ENCODE data around the gene SCAMP5.

The SCAMP5 gene

GRCh38 chr15:75054172-75054897, 59.0 kb downstream of the SCAMP5 start:
- DNase-seq, result no peak
- TF ChIP-seq GATA1 (IDR thresholded peaks at IDR 0.05; ENCODE audit: low read depth, low read length), result no peak
- no peak for TF ChIP-seq POLR2A (IDR thresholded peaks at IDR 0.05; ENCODE audit: low read length)

- TF ChIP-seq POLR2A (IDR thresholded peaks at IDR 0.05; ENCODE audit: low read length) (no peak), GATA1 (IDR thresholded peaks at IDR 0.05; ENCODE audit: low read depth, low read length) (no peak)
- DNase-seq, result no peak
These were observed 60.7 kb downstream of the SCAMP5 start for GRCh38 chr15:75056036-75056435.

- TF ChIP-seq GATA1 (IDR thresholded peaks at IDR 0.05; ENCODE audit: low read depth, low read length) (no peak), POLR2A (IDR thresholded peaks at IDR 0.05; ENCODE audit: low read length) (no peak)
- DNase-seq, result no peak
These were observed 63.0 kb downstream of the SCAMP5 start for GRCh38 chr15:75058127-75058905.

DNA sequence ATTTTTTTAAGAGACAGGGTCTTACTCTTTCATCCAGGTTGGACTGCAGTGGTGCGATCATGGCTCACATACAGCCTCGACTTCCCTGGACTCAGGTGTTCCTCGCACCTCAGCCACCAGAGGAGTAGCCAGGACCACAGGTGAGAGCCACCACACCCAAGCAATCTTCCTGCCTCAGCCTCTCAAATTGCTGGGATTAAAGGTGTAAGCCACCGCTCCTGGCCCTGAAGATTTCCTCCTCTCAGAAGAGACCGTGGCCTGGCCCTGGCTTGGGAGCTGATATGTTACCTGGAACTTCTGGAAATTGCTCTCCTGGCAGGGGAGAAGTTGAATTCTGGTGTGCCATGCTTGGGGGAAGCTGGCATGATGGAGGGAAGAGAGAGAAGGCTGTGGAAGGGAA, 64.2 kb downstream of the SCAMP5 start:
- TF ChIP-seq POLR2A (IDR thresholded peaks at IDR 0.05; ENCODE audit: low read length), result no peak
- no peak for TF ChIP-seq GATA1 (IDR thresholded peaks at IDR 0.05; ENCODE audit: low read depth, low read length)
- no peak for DNase-seq

DNA sequence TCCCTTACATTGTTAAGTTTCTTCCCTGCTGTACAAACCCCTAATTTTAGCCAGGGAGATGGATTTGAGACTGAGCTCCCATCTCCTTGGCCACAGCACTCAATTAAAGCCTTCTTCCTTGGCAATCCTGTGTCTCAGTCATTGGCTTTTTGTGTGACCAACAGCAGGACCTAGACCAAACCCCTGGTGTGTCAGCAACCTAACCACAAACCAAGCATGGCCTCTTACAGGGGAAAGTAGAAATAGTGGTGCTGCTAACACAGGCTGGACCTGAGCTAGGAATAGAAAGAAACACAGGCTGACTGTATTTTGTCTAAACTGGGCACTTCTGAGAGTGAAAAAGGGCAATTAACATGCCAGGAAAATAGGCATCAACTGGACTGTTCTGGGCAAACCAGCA, 65.9 kb downstream of the SCAMP5 start:
- no peak for DNase-seq
- no peak for TF ChIP-seq POLR2A (IDR thresholded peaks at IDR 0.05; ENCODE audit: low read length)
- TF ChIP-seq GATA1 (IDR thresholded peaks at IDR 0.05; ENCODE audit: low read depth, low read length), result no peak

DNA sequence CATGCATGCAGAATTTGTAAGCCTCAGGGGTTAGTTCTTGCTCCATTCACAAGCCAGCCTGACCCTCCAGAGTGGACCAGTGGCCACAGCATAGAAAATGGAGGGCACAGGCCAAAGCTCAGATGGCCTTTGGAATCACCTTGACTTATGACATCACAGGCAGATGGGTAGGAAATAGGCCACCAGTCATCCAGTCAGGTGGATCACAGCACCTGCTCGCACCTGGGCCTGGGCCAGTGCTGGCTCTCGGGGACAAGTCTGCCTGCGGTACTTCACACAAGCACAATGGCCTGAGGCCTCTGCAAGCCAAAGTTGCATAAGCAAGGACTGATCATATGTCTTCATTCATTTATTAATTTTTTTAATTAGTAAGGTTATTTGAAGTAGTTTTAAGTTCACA, 67.3 kb downstream of the SCAMP5 start:
- no peak for TF ChIP-seq GATA1 (IDR thresholded peaks at IDR 0.05; ENCODE audit: low read depth, low read length)
- no peak for TF ChIP-seq POLR2A (IDR thresholded peaks at IDR 0.05; ENCODE audit: low read length)
- DNase-seq, result no peak

- DNase-seq, result no peak
- TF ChIP-seq GATA1 (IDR thresholded peaks at IDR 0.05; ENCODE audit: low read depth, low read length) (no peak), POLR2A (IDR thresholded peaks at IDR 0.05; ENCODE audit: low read length) (no peak)
These were observed 68.0 kb downstream of the SCAMP5 start for GRCh38 chr15:75063338-75063737.

DNA sequence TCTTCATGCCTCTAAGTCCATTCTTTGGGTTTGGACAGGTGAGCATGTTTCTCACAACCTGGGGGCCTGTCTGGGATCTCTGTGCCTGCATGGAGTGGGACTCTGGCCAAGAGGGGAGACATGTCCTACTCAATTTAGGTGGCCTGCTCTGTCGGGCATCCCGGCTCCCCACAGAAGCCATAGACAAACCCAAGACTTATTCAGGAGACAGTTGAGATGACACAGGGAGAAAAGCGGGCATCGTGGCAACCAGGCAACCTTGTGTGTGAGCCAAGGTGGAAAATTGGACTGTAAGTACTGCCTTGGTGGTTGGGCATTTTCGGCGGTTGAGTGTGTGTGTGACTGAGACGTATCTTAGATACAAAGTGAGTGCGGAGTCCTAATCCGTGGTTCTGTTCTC, 68.5 kb downstream of the SCAMP5 start:
- DNase-seq, result no peak
- TF ChIP-seq GATA1 (IDR thresholded peaks at IDR 0.05; ENCODE audit: low read depth, low read length) (no peak), POLR2A (IDR thresholded peaks at IDR 0.05; ENCODE audit: low read length) (no peak)

DNA sequence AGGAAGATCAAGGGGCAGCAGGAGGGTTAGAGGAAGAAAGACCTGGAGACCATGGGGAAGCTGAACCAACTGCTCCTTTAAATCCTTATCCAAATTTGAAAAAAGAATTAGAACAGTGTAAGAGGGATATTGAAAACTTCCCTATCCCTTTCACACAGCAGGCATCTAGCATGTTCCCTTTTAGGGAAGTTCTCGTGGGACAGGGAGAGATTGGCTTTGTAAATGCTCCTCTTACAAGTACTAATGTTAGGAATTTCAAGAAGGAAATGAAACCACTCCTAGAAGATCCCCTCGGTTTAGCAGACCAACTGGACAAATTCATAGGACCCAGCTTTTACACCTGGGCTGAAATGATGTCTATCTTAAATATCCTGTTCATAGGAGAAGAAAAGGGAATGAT, 69.5 kb downstream of the SCAMP5 start:
- no peak for DNase-seq

DNA sequence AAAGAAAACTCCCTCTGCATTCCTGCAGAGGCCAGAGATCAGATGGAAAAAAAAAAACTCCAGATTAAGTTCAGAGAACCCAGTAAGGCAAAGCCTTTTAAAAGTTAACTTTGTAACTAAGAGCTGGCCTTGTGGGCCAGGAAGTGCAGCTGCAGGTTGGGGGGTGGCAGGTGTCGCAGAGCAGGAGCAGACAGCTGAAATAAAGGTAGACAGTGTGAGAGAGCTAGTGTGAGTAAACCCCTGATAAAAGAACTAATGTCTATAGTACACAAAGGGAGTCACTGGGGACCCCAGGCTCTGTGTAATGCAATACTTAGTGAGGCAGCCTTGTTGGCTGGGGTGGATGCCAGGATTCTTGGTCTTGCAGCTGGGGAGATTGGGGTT, 70.1 kb downstream of the SCAMP5 start:
- no peak for DNase-seq
- no peak for TF ChIP-seq GATA1 (IDR thresholded peaks at IDR 0.05; ENCODE audit: low read depth, low read length)
- TF ChIP-seq POLR2A (IDR thresholded peaks at IDR 0.05; ENCODE audit: low read length), result no peak

More for the DNA sequence above, 69.5 kb downstream of the SCAMP5 start:
- TF ChIP-seq POLR2A (IDR thresholded peaks at IDR 0.05; ENCODE audit: low read length) (no peak), GATA1 (IDR thresholded peaks at IDR 0.05; ENCODE audit: low read depth, low read length) (no peak)

DNA sequence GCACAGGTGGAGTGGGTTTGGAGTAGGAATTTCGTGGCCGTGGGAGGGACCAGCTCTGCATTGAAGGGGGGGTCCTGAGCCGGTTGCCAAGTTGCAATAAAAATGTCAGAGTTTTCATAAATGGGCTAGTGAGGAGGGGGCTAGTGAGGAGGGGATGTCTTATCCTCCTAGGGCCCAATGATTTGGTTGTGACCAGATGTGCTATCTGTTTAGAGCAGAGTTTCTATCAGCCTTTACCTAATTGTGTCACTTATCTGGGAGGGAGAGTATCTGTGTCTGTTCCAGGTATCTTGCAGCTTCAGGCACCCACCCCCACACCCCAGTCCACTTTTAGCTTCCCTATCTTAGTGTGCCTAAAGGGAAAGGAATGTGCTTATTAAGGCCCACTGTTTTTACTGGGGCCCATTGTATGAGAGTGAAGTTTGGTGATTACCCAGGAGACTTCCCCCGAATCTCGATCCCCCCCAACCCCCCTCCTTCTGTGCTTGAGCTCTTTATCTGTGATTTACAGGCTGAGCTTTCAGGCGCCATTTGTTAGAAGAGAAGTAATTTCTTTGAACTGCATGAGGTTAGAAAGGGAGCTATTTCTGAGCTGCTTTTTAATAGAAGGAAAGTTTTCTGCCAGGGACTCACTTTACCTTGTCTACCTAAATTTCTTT, 70.6 kb downstream of the SCAMP5 start:
- DNase-seq, result peak; percentile 57 to 62
- no peak for TF ChIP-seq POLR2A (IDR thresholded peaks at IDR 0.05; ENCODE audit: low read length)
- TF ChIP-seq GATA1 (IDR thresholded peaks at IDR 0.05; ENCODE audit: low read depth, low read length), result no peak

DNA sequence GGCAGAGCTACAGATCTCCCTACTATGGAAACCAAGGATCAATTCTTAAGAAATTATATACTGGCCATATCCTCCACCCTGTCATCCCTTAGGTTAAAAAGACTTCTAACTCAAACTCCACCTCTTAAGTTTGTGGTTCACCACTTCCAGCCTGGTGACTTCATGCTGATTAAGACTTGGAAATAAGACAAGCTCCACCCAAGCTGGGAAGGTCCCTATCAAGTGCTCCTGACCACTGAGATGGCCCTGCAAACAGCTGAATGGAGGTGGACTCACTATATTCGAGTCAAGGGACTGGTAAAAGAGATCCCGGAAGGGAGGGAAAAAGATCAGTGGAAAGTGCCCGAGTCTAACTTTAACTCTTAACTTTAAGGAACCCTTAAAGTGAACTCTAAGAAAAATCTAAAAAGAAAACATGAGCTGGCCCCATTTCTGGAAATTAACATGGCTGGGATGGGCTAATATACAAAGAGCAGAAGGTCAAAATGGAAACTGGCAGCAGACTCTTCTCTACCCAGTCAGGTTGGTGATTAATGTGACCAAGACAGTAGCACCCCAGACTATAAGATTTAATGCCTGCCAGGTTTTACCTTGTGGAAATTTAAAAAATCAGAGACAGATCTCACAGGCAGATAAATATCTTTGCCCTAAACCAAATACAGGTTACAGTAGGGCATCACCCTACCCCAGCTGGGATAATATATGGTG, 71.9 kb downstream of the SCAMP5 start:
- no peak for TF ChIP-seq GATA1 (IDR thresholded peaks at IDR 0.05; ENCODE audit: low read depth, low read length)
- no peak for TF ChIP-seq POLR2A (IDR thresholded peaks at IDR 0.05; ENCODE audit: low read length)
- peak; percentile 56 to 70 for DNase-seq

- no peak for DNase-seq
- TF ChIP-seq POLR2A (IDR thresholded peaks at IDR 0.05; ENCODE audit: low read length) (no peak), GATA1 (IDR thresholded peaks at IDR 0.05; ENCODE audit: low read depth, low read length) (no peak)
These were observed 73.4 kb downstream of the SCAMP5 start for GRCh38 chr15:75068748-75069147.

All from erythroblast (primary cell).